WTC11 (cell line): Measurements from ENCODE around the gene ITGA1. TPM values are rescaled to one million over a fixed set of nuclear protein-coding genes. Genes with fewer than 3 reads are reported as not detected.

Experiments
- ATAC-seq: fragments of 200-7000 bp; cut with Tn5 transposase; 2 replicates; pipeline ENCODE4 v1.10.0; 2021; ENCODE audit warnings: mild to moderate bottlenecking, moderate library complexity
- CTCF ChIA-PET: fragments of 300-600 bp; sonication (Branson Sonifier 250); formaldehyde crosslinking; loops from one replicate; lab custom pipeline; 2021; ENCODE audit warnings: antibody characterized with exemption; lab: Charles Lee
- POLR2A ChIA-PET: fragments of 350-600 bp; sonication (Branson Sonifier 250); formaldehyde crosslinking; loops from one replicate; lab custom pipeline; 2021; ENCODE audit warnings: antibody characterized with exemption; lab: Charles Lee
- DNase-seq: peaks from one replicate; pipeline ENCODE4 v3.0.0; 2021; ENCODE audit warnings: low spot score
- H3K27ac Mint-ChIP-seq: 2 replicates; pipeline ENCODE4 v1.8.0; 2021; ENCODE audit warnings: mixed read lengths
- H3K27me3 Mint-ChIP-seq: 2 replicates; pipeline ENCODE4 v1.8.0; 2021; ENCODE audit warnings: low read depth, mild to moderate bottlenecking, moderate library complexity, mixed read lengths
- H3K36me3 Mint-ChIP-seq: 2 replicates; pipeline ENCODE4 v1.8.0; 2021; ENCODE audit warnings: mixed read lengths
- H3K4me1 Mint-ChIP-seq: 2 replicates; pipeline ENCODE4 v1.8.0; 2022; ENCODE audit warnings: mixed read lengths
- H3K4me3 Mint-ChIP-seq: 2 replicates; pipeline ENCODE4 v1.8.0; 2021; ENCODE audit warnings: mild to moderate bottlenecking, moderate library complexity, mixed read lengths
- H3K9me3 Mint-ChIP-seq: 2 replicates; pipeline ENCODE4 v1.8.0; 2021; ENCODE audit warnings: mixed read lengths
- ETV6 ChIP-seq: sonication (generic); formaldehyde crosslinking; IDR thresholded peaks from 2 replicates; pipeline ENCODE4 v1.8.1; 2022; ENCODE audit warnings: mild to moderate bottlenecking, missing genetic modification reagents
- NFE2L1 ChIP-seq: sonication (generic); formaldehyde crosslinking; IDR thresholded peaks from 2 replicates; pipeline ENCODE4 v1.8.1; 2023; ENCODE audit warnings: missing genetic modification reagents
- RORB ChIP-seq: fragments of 250-450 bp; sonication (Bioruptor Pico); IDR thresholded peaks from 2 replicates; pipeline ENCODE4 v1.9.0; 2021; ENCODE audit warnings: mild to moderate bottlenecking
- SMAD4 ChIP-seq: sonication (generic); formaldehyde crosslinking; IDR thresholded peaks from 2 replicates; pipeline ENCODE4 v1.8.0; 2022; ENCODE audit warnings: mild to moderate bottlenecking, missing genetic modification reagents
- SP1 ChIP-seq: sonication (generic); formaldehyde crosslinking; conservative IDR thresholded peaks from 2 replicates; pipeline ENCODE4 v1.8.1; 2022; ENCODE audit warnings: missing genetic modification reagents
- ZNF396 ChIP-seq: fragments of 250-450 bp; sonication (Bioruptor Pico); IDR thresholded peaks from 2 replicates; pipeline ENCODE4 v1.8.0; 2021; ENCODE audit warnings: mild to moderate bottlenecking, moderate library complexity, borderline replicate concordance
- ZNF416 ChIP-seq: fragments of 250-450 bp; sonication (Bioruptor Pico); IDR thresholded peaks from 2 replicates; pipeline ENCODE4 v1.9.0; 2021; ENCODE audit warnings: mild to moderate bottlenecking, inconsistent platforms
- total RNA-seq: library from RNA; stranded (reverse); gene quantifications from 3 replicates; pipeline ENCODE4 v1.2.3, GENCODE V29; 2021
- TF ChIP-seq, protein P1 (sequence below): sonication (generic); formaldehyde crosslinking; IDR thresholded peaks from 2 replicates; pipeline ENCODE4 v1.8.1; 2023; ENCODE audit warnings: mild to moderate bottlenecking, moderate library complexity, missing genetic modification reagents
- TF ChIP-seq, protein P2 (sequence below): fragments of 250-450 bp; sonication (Bioruptor Pico); IDR thresholded peaks from 2 replicates; pipeline ENCODE4 v1.9.0; 2021; ENCODE audit warnings: mild to moderate bottlenecking
- TF ChIP-seq, protein P3 (sequence below): sonication (generic); formaldehyde crosslinking; IDR thresholded peaks from 2 replicates; pipeline ENCODE4 v1.8.0; 2022; ENCODE audit warnings: mild to moderate bottlenecking, missing genetic modification reagents
- TF ChIP-seq, protein P4 (sequence below): sonication (generic); formaldehyde crosslinking; IDR thresholded peaks from 2 replicates; pipeline ENCODE4 v1.8.1; 2023; ENCODE audit warnings: mild to moderate bottlenecking, missing genetic modification reagents, borderline replicate concordance
- TF ChIP-seq, protein P5 (sequence below): sonication (generic); formaldehyde crosslinking; IDR thresholded peaks from 2 replicates; pipeline ENCODE4 v1.8.0; 2022; ENCODE audit warnings: mild to moderate bottlenecking, missing genetic modification reagents
- TF ChIP-seq, protein P6 (sequence below): sonication (generic); formaldehyde crosslinking; IDR thresholded peaks from 2 replicates; pipeline ENCODE4 v1.8.0; 2022; ENCODE audit warnings: mild to moderate bottlenecking, missing genetic modification reagents

Gene ITGA1
- total RNA-seq, 1 experiment from 2014 or later, result 6.5 TPM

DNA sequence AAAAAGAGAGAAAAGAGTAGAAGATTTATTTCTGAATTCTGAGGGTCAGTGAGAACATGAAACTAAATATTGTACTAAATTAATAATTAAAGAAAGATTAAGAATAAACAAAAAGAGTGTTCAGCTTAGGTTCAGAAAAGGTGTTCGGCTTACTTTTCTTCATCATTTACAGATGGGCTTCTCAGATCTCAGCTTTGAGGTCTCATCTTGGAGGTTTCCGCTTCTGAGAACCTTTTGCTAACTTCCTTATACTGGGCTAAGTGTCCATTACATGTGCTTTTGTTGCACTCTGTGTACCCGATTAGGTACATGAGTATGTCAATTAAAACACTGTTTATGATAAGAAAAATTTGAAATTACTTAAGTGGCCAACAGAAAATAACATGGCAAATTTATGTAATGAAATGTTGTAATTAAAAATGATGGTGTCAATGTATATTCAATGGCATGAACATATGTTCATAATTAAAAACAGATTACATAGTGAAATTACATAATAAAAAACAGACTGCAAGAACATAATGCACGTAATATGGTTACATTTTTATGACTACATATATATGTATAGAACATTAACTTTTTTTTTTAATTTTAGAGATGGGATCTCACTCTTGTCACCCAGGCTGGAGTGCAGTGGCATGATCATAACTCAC is 17.3 kb upstream of the ITGA1 start (continued):
- TF ChIP-seq, protein P1, sequence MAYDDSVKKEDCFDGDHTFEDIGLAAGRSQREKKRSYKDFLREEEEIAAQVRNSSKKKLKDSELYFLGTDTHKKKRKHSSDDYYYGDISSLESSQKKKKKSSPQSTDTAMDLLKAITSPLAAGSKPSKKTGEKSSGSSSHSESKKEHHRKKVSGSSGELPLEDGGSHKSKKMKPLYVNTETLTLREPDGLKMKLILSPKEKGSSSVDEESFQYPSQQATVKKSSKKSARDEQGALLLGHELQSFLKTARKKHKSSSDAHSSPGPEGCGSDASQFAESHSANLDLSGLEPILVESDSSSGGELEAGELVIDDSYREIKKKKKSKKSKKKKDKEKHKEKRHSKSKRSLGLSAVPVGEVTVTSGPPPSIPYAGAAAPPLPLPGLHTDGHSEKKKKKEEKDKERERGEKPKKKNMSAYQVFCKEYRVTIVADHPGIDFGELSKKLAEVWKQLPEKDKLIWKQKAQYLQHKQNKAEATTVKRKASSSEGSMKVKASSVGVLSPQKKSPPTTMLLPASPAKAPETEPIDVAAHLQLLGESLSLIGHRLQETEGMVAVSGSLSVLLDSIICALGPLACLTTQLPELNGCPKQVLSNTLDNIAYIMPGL (CRISPR knock-in tag), result no peak
- no peak for TF ChIP-seq NFE2L1 (CRISPR knock-in tag)
- no peak for TF ChIP-seq SMAD4 (CRISPR knock-in tag)

DNA sequence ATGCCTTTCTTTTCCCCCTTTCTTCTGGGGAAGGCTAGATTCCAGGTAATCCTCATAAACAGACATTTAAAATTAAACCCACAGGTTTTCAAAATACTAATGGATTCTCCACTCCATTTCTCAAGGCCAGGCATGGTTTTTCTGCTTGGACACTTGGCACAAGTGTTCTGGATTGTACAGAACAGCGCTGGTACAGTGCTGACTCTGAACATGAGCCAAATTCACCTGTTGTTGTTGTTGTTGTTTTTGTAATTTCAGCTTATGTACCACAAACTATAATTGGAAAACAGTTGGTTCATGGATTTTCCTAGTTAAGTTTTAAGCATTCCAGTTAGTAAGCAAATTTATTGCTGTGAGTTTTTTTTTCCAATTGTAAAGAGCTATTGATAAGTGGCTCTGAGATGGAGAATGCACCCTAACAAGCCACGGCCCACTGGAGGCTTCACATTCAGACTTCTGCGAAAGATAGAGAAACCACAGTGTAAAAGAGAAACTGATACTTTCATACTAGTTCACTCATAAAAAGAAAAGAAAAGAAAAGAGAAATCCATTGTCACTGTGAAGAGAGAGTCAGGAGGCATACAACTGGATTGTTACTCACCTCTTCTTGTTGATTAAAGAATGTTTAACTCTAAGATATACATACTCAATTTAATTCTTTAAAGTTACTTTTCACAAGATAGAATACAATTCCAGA is 16.2 kb upstream of the ITGA1 start:
- H3K36me3 Mint-ChIP-seq, result no peaks in the 10 kb centered on the region
- TF ChIP-seq, protein P2, sequence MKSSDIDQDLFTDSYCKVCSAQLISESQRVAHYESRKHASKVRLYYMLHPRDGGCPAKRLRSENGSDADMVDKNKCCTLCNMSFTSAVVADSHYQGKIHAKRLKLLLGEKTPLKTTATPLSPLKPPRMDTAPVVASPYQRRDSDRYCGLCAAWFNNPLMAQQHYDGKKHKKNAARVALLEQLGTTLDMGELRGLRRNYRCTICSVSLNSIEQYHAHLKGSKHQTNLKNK (CRISPR knock-in tag), result no peak
- TF ChIP-seq RORB (CRISPR knock-in tag), result no peak
- H3K4me3 Mint-ChIP-seq, result no peak overlapping the region
- ChIA-PET CTCF (no interaction called here), POLR2A (no interaction called here)
- H3K9me3 Mint-ChIP-seq, result no peaks in the 10 kb centered on the region; the same call in 1 of the 2 replicates
- DNase-seq (no peak), ATAC-seq (no peak)
- H3K27ac Mint-ChIP-seq, result no peak overlapping the region
- H3K4me1 Mint-ChIP-seq, result peaks cover 18% of the 10 kb centered on the region
- H3K27me3 Mint-ChIP-seq, result no peaks in the 10 kb centered on the region

DNA sequence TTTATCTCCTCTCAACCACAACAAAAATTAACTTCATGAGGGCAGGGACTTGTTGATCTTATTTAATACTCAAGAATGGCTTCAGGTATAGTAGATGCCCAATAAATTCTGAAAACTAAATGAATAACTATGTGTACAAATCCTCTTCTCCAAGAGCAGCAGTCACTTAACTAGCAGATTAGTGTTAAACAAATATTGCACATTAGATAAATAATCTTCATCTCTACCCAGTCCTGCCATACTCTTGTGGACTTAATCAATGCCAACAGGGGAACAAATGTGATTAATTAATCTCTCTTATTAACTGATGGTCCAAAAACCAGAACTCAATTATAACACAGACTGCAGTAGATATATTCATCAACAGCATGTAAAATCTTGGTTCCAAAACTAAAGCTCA is 15.0 kb upstream of the ITGA1 start:
- TF ChIP-seq ZNF396 (CRISPR knock-in tag) (no peak), ZNF416 (CRISPR knock-in tag) (no peak), SP1 (CRISPR knock-in tag) (no peak), ETV6 (CRISPR knock-in tag) (no peak)
- TF ChIP-seq, protein P3, sequence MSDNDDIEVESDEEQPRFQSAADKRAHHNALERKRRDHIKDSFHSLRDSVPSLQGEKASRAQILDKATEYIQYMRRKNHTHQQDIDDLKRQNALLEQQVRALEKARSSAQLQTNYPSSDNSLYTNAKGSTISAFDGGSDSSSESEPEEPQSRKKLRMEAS (CRISPR knock-in tag), result no peak
- TF ChIP-seq, protein P4, sequence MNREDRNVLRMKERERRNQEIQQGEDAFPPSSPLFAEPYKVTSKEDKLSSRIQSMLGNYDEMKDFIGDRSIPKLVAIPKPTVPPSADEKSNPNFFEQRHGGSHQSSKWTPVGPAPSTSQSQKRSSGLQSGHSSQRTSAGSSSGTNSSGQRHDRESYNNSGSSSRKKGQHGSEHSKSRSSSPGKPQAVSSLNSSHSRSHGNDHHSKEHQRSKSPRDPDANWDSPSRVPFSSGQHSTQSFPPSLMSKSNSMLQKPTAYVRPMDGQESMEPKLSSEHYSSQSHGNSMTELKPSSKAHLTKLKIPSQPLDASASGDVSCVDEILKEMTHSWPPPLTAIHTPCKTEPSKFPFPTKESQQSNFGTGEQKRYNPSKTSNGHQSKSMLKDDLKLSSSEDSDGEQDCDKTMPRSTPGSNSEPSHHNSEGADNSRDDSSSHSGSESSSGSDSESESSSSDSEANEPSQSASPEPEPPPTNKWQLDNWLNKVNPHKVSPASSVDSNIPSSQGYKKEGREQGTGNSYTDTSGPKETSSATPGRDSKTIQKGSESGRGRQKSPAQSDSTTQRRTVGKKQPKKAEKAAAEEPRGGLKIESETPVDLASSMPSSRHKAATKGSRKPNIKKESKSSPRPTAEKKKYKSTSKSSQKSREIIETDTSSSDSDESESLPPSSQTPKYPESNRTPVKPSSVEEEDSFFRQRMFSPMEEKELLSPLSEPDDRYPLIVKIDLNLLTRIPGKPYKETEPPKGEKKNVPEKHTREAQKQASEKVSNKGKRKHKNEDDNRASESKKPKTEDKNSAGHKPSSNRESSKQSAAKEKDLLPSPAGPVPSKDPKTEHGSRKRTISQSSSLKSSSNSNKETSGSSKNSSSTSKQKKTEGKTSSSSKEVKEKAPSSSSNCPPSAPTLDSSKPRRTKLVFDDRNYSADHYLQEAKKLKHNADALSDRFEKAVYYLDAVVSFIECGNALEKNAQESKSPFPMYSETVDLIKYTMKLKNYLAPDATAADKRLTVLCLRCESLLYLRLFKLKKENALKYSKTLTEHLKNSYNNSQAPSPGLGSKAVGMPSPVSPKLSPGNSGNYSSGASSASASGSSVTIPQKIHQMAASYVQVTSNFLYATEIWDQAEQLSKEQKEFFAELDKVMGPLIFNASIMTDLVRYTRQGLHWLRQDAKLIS, result no peak
- TF ChIP-seq, protein P5, sequence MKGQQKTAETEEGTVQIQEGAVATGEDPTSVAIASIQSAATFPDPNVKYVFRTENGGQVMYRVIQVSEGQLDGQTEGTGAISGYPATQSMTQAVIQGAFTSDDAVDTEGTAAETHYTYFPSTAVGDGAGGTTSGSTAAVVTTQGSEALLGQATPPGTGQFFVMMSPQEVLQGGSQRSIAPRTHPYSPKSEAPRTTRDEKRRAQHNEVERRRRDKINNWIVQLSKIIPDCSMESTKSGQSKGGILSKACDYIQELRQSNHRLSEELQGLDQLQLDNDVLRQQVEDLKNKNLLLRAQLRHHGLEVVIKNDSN (CRISPR knock-in tag), result no peak
- TF ChIP-seq, protein P6, sequence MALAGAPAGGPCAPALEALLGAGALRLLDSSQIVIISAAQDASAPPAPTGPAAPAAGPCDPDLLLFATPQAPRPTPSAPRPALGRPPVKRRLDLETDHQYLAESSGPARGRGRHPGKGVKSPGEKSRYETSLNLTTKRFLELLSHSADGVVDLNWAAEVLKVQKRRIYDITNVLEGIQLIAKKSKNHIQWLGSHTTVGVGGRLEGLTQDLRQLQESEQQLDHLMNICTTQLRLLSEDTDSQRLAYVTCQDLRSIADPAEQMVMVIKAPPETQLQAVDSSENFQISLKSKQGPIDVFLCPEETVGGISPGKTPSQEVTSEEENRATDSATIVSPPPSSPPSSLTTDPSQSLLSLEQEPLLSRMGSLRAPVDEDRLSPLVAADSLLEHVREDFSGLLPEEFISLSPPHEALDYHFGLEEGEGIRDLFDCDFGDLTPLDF (CRISPR knock-in tag), result no peak
- Mint-ChIP-seq H3K9me3 (no peaks in the 10 kb centered on the region; the same call in 1 of the 2 replicates), H3K27me3 (no peaks in the 10 kb centered on the region), H3K27ac (no peak overlapping the region), H3K4me3 (no peak overlapping the region), H3K4me1 (peaks cover 18% of the 10 kb centered on the region), H3K36me3 (no peaks in the 10 kb centered on the region)
- ChIA-PET CTCF (no interaction called here), POLR2A (no interaction called here)
- DNase-seq (no peak), ATAC-seq (no peak)
